HEK293 (cell line): ENCODE measurements around the gene E2F1.

Experiments used
- CTCF ChIP-seq: fragments of 450-650 bp; formaldehyde crosslinking; IDR thresholded peaks from 2 replicates; pipeline ENCODE4 v1.5.1; 2016; ENCODE audit warnings: missing biosample characterization, missing genetic modification characterization
- ZBTB26 ChIP-seq: fragments of 450-650 bp; formaldehyde crosslinking; optimal IDR thresholded peaks from 2 replicates; pipeline ENCODE3; 2016; ENCODE audit warnings: missing biosample characterization, mild to moderate bottlenecking, missing genetic modification characterization
- ZBTB49 ChIP-seq: fragments of 450-650 bp; formaldehyde crosslinking; IDR thresholded peaks from 2 replicates; pipeline ENCODE4 v1.5.1; 2016; ENCODE audit warnings: missing biosample characterization, missing genetic modification characterization, low read depth
- ZNF335 ChIP-seq: fragments of 450-650 bp; formaldehyde crosslinking; conservative IDR thresholded peaks from 2 replicates; pipeline ENCODE4 v1.5.1; 2016; ENCODE audit warnings: missing biosample characterization, missing genetic modification characterization
- ZNF350 ChIP-seq: fragments of 450-650 bp; formaldehyde crosslinking; IDR thresholded peaks from 2 replicates; pipeline ENCODE4 v1.5.0; 2017; ENCODE audit warnings: missing biosample characterization, mild to moderate bottlenecking, missing genetic modification characterization

DNA sequence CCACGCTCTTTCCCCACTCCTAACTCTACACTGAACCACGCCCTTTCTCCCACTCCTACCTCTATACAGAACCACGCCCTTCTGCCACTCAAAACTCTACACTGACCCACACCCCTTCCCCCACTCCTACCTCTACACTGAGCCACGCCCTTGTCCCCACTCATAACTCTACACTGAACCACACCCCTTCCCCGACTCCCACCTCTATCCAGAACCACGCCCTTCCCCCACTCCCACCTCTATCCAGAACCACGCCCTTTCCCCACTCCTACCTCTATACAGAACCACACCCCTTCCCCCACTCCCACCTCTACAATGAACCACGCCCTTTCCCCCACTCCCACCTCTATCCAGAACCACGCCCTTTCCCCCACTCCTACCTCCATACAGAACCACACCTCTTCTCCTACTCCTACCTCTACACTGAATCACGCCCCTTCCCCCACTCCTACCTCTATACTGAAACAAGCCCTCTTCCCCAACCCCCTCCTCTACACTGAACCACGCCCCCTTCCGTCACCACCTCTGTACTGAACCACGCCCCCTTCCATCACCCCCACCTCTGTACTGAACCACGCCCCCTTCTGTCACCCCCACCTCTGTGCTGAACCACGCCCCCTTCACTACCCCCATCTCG, 23.8 kb upstream of the E2F1 start:
- TF ChIP-seq ZBTB26 (tag by site-specific recombination) = no peak
- TF ChIP-seq ZNF335 = no peak
- no peak for TF ChIP-seq CTCF (tag by site-specific recombination)
- TF ChIP-seq ZBTB49 (tag by site-specific recombination) = no peak
- no peak for TF ChIP-seq ZNF350 (tag by site-specific recombination)
